Urothelium cell line (cell line): Measurements from ENCODE around the gene CDC14A.
"Not testable (repeated sequence)": the region's sequence is repeated elsewhere in the genome, so short reads cannot be mapped to it uniquely, and the experiment has no call there.

Experiments used
- DNase-seq: peaks from one replicate; pipeline ENCODE4 v3.0.0; 2011; ENCODE audit warnings: low spot score, mixed read lengths
- FAIRE-seq: peaks from 2 replicates; lab custom pipeline; 2011; peaks lifted over from hg19 to GRCh38; lab: Jason Lieb, UNC

The CDC14A gene

DNA sequence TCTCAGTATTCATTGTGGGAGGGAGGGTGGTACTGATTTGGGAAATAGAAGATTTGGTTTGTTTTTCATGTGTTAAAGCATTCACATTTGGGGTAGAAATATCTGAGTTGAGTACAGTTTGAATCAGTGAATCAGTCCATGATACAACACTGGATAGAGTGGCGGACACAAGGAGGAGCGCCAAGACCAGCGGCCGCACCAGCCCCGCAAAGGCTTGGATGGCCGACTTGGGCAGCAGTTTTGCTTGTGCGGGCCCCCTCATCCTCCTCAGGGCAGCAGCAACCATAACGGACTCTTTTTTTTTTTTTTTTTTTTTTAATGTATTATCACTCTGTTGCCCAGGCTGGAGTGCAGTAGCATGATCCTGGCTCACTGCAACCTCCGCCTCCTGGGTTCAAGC lies 20.0 kb upstream of the CDC14A start:
- DNase-seq (no peak), FAIRE-seq (no peak)

DNA sequence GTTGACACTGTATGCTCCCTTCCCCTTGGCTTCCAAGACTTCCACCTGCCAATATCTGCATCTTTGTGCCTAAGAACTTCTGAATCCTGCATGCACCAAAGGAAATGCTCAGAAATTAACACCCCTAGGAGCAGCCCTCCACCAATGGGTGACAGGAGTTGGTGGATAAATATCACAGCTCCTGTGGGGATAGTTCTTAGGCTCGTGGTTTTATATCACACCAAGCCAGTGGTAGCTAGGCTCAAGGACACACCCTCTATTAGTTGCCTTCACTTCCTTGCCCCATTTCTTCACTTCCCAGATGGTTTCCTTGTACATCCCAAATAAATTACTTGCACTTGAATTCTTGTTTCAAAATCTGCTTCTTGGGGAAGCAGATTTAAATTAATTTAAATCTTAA lies 16.9 kb upstream of the CDC14A start:
- no peak for DNase-seq
- no peak for FAIRE-seq

GRCh38 chr1:100337878-100338277 lies 14.4 kb upstream of the CDC14A start:
- DNase-seq, FAIRE-seq: not testable (repeated sequence)

DNA sequence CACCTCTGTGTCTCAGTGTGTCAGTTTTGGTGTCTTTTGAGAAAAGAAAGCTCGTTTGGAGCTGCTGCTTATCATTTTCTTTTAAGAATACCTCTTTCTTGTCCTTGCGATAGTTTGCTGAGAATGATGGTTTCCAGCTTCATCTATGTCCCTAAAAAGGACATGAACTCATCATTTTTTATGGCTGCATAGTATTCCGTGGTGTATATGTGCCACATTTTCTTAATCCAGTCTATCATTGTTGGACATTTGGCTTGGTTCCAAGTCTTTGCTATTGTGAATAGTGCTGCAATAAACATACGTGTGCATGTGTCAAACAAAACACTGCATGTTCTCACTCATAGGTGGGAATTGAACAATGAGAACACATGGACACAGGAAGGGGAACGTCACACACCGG lies 12.6 kb upstream of the CDC14A start:
- not testable (repeated sequence) for DNase-seq, FAIRE-seq

- no peak for FAIRE-seq
- no peak for DNase-seq
Observed at GRCh38 chr1:100340494-100340893, 11.8 kb upstream of the CDC14A start.

DNA sequence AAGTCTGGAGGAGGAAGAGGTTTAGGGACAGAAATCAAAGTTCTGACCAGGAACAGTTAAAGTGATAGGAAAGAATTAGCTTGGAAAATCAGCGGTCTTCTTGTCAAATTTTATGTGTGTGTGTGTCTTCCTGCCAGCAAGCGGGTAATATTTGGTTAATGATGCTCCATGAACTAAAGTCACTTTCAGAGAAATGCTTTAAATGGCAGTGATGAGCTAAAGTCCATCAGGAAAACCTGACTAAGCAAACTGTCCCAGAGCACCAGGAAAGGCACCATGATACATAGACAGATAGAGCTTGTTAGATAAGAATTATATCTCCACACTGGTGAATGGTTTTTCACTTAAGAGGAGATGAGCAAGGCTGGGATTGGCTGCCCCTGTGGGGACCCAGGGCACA lies 10.0 kb upstream of the CDC14A start:
- FAIRE-seq (no peak), DNase-seq (no peak)

GRCh38 chr1:100343897-100344296 lies 8.4 kb upstream of the CDC14A start:
- DNase-seq = no peak
- no peak for FAIRE-seq

- FAIRE-seq = no peak
Observed at GRCh38 chr1:100344774-100345173, 7.5 kb upstream of the CDC14A start.

GRCh38 chr1:100346387-100346786 lies 5.9 kb upstream of the CDC14A start:
- DNase-seq = no peak
- no peak for FAIRE-seq

More at GRCh38 chr1:100344774-100345173, 7.5 kb upstream of the CDC14A start:
- DNase-seq = no peak

DNA sequence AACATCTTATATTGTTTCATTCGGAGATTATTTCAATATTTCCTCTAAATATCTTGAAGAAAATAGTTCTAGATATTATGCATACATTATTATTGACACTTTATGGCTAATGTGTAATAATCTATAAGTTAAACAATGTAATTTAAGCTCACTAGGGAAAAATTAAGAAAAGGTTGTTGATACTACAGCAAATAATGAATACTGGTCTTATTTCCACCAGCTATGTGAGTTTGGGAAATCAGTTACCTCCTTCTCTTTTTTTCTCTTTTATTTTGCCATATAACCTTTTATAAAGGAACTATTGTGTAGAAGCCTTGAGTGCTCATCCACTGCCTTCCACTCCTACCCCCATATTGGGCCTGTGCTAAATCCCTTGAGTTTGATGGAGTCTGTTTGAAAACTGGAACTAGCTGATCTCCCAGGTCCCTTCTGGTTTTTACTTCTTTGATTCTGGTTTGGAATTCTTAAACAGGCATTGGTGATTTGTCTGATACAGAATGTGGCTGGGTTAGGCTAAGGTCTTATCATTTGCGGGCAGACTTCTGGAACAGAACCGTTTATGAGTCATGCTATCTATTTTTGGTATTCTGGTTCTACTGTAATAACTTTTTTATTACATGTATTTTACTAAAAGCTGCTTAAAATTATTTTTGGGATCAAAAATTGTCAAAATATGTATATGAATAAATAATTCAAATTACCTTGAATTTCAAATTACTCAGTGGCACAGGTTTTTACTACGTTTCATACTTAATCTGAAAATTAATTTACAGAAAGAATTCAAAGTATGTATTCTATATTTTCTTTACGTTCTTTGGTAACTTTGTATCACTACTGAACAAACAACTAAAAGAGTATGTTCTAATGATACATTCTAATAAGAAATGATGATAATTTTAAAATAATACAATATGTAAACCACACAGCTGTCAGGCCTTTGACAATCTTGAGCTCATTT lies 5.0 kb upstream of the CDC14A start:
- FAIRE-seq (no peak), DNase-seq (no peak)

GRCh38 chr1:100348549-100349144 lies 3.7 kb upstream of the CDC14A start:
- no peak for FAIRE-seq

DNA sequence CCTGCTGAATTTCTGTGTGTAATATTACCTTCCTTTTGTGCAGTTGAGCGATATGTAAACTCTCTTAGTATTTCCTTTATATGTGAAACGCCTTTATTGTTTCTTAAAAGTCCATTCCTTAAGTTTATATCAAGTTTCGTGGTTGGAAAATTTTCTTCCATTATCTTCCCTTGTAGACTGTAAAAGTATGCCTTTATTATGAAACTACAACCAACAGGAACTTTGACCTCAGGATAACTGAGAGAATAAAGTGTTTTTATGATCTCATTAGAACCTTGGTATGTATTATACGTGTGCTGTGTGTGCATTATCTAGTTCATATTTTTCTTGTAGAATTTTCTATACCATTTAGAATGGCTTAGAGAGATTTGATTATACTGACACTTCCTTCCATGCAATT lies 3.1 kb upstream of the CDC14A start:
- no peak for DNase-seq
- FAIRE-seq = no peak

More at GRCh38 chr1:100348549-100349144, 3.7 kb upstream of the CDC14A start:
- DNase-seq = no peak

DNA sequence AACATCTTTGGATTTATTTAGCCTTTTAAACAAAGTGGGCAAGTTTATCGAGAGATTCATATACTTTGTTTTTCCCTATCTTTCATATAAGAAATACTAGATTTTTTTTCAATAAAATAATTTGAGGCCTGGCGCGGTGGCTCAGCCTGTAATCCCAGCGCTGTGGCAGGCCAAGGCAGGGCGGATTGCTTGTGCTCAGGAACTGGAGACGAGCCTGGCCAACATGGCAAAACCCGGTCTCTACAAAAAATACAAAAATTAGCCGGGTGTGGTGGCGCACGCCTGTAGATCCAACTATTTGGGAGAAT lies 1.6 kb upstream of the CDC14A start:
- no peak for DNase-seq
- no peak for FAIRE-seq

DNA sequence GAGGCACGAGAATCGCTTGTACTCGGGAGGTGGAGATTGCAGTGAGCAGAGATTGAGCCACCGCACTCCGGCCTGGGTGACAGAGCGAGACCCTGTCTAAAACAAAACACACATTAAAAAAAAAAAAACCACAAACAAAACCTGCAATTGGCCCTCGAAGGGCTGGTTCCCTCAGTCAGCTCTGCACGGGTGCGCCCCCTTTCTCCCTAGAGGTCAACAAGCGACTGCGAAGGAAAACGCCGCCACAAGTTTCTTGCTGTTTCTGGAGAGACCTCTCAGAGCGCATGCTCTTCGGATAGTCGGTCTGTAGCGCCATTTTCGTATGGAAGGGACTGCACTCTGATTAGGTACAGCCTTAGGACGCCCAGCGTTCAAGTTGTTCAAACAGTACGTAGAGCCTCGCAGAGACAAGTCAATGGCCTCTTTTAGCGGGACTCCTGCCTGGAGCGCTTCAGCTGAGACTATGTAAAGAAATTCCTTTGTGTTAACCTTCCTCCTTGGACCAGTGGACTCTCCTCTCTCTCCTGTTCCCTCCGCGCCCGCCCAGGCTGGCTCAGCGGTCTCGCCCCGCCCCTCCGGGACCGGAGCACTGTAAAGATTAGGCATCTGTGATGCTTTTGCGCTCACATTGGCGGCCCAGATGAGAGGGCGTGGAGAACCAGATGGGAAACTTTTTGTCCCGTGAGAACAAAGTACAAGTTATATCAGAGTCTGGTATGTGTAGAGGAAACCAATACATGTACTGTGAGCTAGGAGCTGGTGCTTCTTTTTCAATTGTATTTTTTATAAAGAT lies 1.0 kb upstream of the CDC14A start:
- DNase-seq (peak; percentile 83), FAIRE-seq (no peak)

DNA sequence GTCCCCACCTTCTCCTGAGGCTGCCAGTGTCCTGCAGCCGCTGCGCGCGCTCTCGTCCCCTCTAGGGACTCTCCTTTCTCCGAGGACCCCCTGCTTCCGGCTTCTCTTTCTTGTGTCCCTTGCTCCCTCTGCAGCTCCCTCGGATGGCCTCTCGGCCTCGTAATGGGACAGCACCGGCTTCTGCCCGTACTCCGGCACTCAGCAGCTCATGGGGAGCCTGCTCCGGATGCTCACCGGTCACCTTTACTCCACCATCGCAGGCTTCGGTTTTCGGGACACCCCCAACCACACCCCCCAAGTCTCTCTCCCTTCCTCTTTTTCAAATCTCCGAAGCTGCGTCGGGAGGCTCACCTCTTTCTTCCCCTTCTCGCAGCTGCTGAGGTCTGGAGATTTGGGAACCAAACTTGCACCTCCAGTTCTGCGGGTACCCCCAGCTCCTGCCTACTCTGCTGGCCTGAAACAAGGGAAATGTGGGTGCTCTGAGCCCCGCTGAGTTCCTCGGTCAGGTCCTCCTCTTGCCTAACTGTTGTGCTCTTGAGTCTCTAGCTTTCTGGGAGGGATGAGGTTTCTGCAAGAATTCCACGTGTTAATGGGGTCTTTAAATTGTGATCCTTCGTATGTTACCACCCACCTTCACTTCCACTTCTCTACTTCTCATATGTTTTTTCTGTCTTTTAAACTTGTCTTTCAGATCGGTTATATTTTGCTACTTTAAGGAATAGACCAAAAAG lies 930 bp downstream of the CDC14A start:
- FAIRE-seq (no peak), DNase-seq (peak; percentile 17)

DNA sequence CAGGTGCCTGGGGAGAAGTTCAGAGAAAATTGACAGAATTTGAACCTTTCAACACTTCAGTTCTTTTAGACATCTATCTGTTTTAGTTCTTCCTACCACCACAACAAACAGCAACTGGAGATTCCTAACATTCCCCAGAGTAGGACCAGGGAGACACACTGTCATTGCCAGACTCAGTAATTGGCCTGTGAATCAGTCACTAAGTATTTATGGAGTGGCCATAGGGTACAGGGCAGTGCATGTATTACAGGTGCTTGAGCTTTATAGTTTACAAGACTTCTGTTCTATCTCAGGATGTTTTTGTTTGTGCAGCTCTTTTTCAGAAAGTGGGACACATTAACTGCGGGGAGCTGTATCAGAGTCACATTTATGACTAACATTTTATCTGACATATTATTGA lies 1.7 kb downstream of the CDC14A start:
- FAIRE-seq = no peak
- peak; percentile 48 for DNase-seq

DNA sequence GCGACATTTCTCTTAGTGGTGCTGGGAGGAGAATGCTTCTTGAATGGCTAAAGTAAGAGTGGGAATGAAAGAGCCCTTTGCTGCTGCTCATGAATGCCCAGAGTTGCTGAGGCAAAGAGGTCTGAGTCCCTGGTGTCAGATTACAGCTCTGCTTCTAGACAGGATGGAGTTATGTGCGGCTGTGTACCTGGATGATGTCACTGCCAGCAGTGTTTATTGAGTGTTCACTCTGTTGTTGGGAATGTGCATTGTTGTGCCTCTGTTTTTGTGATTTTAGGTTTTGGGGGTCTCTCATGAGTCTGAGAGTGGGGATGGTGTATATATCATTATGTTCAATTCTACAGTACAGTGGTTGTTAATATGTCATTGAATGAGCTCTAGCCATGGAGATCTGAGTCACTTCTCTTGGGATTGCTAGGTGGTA lies 2.7 kb downstream of the CDC14A start:
- FAIRE-seq (no peak), DNase-seq (peak; percentile 71)

- no peak for FAIRE-seq
- no peak for DNase-seq
Observed at GRCh38 chr1:100358210-100358609, 5.9 kb downstream of the CDC14A start.

DNA sequence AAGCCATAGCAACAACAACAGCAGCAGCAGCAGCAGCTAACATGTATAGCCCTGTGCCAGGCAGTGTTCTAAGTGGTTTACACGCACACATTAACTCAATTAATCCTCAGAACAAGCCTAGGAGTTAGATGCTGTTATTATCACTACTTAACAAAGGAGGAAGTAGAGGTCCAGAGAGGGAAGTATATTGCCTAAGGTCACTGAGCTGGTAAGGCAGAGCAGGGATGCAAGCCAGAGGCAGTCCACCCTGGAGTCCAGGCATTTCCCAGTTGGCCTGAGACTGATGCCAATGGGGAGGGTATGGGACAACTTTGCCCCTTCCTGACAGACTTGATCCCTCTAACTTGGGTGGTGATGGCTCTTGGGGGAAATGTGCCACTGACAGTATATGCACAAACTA lies 6.8 kb downstream of the CDC14A start:
- DNase-seq (no peak), FAIRE-seq (no peak)

- DNase-seq (no peak), FAIRE-seq (no peak)
Observed at GRCh38 chr1:100360790-100361510, 8.6 kb downstream of the CDC14A start.
